OCI-LY1 (cell line): ENCODE data around the gene PDZRN3.
"Not testable (repeated sequence)": the region's sequence is repeated elsewhere in the genome, so short reads cannot be mapped to it uniquely, and the experiment has no call there.

Source experiments
- EZH2 ChIP-seq: fragments of 200-600 bp; sonication (generic), shearing (Covaris generic); IDR thresholded peaks from 2 replicates; pipeline ENCODE4 v1.8.0; 2017; ENCODE audit warnings: borderline replicate concordance, mixed run types, mild to moderate bottlenecking, antibody characterized with exemption, low read length, moderate library complexity, mixed read lengths
- TF ChIP-seq, protein P1 (sequence below): fragments of 200-600 bp; sonication (generic), shearing (Covaris generic); IDR thresholded peaks from 2 replicates; pipeline ENCODE4 v1.5.1; 2017; ENCODE audit warnings: mild to moderate bottlenecking, antibody characterized with exemption, low read length, moderate library complexity, mixed read lengths

DNA sequence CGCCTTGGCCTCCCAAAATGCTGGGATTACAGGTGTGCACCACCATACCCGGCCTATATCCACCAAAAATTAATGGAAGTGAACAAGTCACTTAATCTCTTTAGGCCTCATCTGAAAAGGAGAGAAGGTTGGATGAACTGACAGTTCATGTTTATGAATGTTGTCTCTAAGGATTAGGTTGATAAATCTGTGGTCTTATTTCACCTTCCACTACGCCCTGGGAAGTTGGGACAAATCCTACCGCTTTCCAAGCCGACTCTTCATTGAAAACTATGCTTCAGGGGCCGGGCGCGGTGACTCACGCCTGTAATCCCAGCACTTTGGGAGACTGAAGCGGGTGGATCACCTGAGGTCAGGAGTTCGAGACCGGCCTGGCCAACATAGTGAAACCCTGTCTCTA is 59.4 kb downstream of the PDZRN3 start:
- TF ChIP-seq, protein P1, sequence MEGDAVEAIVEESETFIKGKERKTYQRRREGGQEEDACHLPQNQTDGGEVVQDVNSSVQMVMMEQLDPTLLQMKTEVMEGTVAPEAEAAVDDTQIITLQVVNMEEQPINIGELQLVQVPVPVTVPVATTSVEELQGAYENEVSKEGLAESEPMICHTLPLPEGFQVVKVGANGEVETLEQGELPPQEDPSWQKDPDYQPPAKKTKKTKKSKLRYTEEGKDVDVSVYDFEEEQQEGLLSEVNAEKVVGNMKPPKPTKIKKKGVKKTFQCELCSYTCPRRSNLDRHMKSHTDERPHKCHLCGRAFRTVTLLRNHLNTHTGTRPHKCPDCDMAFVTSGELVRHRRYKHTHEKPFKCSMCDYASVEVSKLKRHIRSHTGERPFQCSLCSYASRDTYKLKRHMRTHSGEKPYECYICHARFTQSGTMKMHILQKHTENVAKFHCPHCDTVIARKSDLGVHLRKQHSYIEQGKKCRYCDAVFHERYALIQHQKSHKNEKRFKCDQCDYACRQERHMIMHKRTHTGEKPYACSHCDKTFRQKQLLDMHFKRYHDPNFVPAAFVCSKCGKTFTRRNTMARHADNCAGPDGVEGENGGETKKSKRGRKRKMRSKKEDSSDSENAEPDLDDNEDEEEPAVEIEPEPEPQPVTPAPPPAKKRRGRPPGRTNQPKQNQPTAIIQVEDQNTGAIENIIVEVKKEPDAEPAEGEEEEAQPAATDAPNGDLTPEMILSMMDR: not testable (repeated sequence)
- not testable (repeated sequence) for TF ChIP-seq EZH2
